ENCODE data around the gene SPTSSA.
A peak's percentile ranks its signal among the peaks of the same experiment; 100 is the strongest.
"Not testable (repeated sequence)": the region's sequence is repeated elsewhere in the genome, so short reads cannot be mapped to it uniquely, and the experiment has no call there.

The SPTSSA gene

DNA sequence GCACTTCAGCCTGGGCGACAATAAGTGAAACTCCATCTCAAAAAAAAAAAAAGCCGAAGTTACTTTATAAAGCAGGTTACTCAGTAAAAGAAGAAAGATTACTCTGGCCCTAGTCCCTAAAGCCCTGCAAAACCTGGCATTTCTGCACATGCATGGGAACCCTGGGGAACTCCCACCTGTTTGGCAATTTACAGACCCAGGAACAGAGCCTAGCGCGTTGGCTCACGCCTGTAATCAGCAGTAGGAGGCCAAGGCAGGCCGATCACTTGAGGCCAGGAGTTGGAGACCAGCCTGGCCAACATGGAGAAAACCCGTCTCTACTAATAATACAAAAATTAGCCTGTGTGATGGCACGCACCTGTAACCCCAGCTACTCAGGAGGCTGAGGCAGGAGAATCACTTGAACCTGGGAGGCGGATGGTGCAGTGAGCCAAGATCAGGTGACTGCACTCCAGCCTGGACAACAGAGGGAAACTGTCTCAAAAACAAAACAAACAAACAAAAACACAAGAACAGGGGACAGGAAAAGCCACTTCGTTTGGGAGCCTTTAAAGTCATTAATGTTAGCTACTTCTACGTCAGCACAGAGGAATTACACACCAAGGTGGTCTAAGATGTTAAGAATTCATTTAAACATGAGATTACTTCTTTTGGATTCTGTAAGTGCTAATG lies 34.1 kb upstream of the SPTSSA start:
- Histone ChIP-seq H3K4me1 (ENCODE audit: control insufficient read depth, insufficient read depth, low read length) (peaks cover 21% of the 10 kb centered on the region), H3K4me2 (ENCODE audit: low read length) (peak overlapping the region; percentile 69), H3K9me3 (replicated peaks; ENCODE audit: low read length) (no peaks in the 10 kb centered on the region), H3K9ac (ENCODE audit: low read depth, low read length) (peak overlapping the region; percentile 10), H3K36me3 (ENCODE audit: insufficient read depth, low read length) (no peaks in the 10 kb centered on the region), H3K27me3 (ENCODE audit: control insufficient read depth, insufficient read depth, low read length) (no peaks in the 10 kb centered on the region), H3K4me3 (ENCODE audit: low read length) (no peak overlapping the region)

DNA sequence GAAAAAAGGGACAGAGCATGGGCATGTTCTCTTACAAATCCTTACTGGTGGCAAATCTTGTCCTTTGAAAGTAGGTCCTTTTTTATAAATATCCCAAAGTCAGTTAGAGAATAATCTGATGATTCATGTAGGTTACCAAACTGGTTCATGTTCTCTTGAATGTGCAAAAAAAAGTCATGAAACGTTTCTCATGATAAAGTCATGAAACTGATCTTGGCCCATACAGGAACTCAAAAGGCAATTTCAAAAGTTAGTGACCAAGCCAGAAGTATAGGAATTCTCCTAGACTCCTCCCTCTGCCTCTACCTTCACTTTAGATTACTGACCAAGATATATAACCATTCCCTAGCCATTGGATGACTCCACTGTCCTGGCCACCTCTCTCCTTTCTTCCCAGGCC lies 27.3 kb upstream of the SPTSSA start:
- Histone ChIP-seq H3K36me3 (ENCODE audit: insufficient read depth, low read length) (no peaks in the 10 kb centered on the region), H3K27me3 (ENCODE audit: control insufficient read depth, insufficient read depth, low read length) (no peaks in the 10 kb centered on the region), H3K4me3 (ENCODE audit: low read length) (no peak overlapping the region), H3K4me2 (ENCODE audit: low read length) (no peak overlapping the region), H3K4me1 (ENCODE audit: control insufficient read depth, insufficient read depth, low read length) (peaks cover 2% of the 10 kb centered on the region), H3K9me3 (replicated peaks; ENCODE audit: low read length) (no peaks in the 10 kb centered on the region), H3K9ac (ENCODE audit: low read depth, low read length) (no peak overlapping the region)

- Histone ChIP-seq H3K9me3 (replicated peaks; ENCODE audit: low read length) (no peaks in the 10 kb centered on the region), H3K36me3 (ENCODE audit: insufficient read depth, low read length) (no peaks in the 10 kb centered on the region), H3K4me1 (ENCODE audit: control insufficient read depth, insufficient read depth, low read length) (peaks cover 2% of the 10 kb centered on the region), H3K4me2 (ENCODE audit: low read length) (no peak overlapping the region), H3K9ac (ENCODE audit: low read depth, low read length) (no peak overlapping the region), H3K27me3 (ENCODE audit: control insufficient read depth, insufficient read depth, low read length) (no peaks in the 10 kb centered on the region), H3K4me3 (ENCODE audit: low read length) (no peak overlapping the region)
Observed at GRCh38 chr14:34488528-34488927, 26.5 kb upstream of the SPTSSA start.

- H3K9me3 ChIP-seq (replicated peaks; ENCODE audit: low read length): no peaks in the 10 kb centered on the region
- H3K27me3 ChIP-seq (ENCODE audit: control insufficient read depth, insufficient read depth, low read length): no peaks in the 10 kb centered on the region
- no peak overlapping the region for H3K4me2 ChIP-seq (ENCODE audit: low read length)
- H3K4me1 ChIP-seq (ENCODE audit: control insufficient read depth, insufficient read depth, low read length): no peaks in the 10 kb centered on the region
- H3K4me3 ChIP-seq (ENCODE audit: low read length): no peak overlapping the region
- H3K9ac ChIP-seq (ENCODE audit: low read depth, low read length): no peak overlapping the region
- H3K36me3 ChIP-seq (ENCODE audit: insufficient read depth, low read length): no peaks in the 10 kb centered on the region
Observed at GRCh38 chr14:34484726-34485125, 22.7 kb upstream of the SPTSSA start.

GRCh38 chr14:34482463-34482862 lies 20.4 kb upstream of the SPTSSA start:
- H3K4me2 ChIP-seq (ENCODE audit: low read length): no peak overlapping the region
- no peaks in the 10 kb centered on the region for H3K36me3 ChIP-seq (ENCODE audit: insufficient read depth, low read length)
- no peaks in the 10 kb centered on the region for H3K9me3 ChIP-seq (replicated peaks; ENCODE audit: low read length)
- no peaks in the 10 kb centered on the region for H3K27me3 ChIP-seq (ENCODE audit: control insufficient read depth, insufficient read depth, low read length)
- no peak overlapping the region for H3K9ac ChIP-seq (ENCODE audit: low read depth, low read length)
- no peak overlapping the region for H3K4me3 ChIP-seq (ENCODE audit: low read length)
- H3K4me1 ChIP-seq (ENCODE audit: control insufficient read depth, insufficient read depth, low read length): no peaks in the 10 kb centered on the region

- H3K9me3 ChIP-seq (replicated peaks; ENCODE audit: low read length): no peaks in the 10 kb centered on the region
- H3K4me2 ChIP-seq (ENCODE audit: low read length): no peak overlapping the region
Observed at GRCh38 chr14:34479694-34480093, 17.7 kb upstream of the SPTSSA start.

GRCh38 chr14:34478261-34478660 lies 16.2 kb upstream of the SPTSSA start:
- Histone ChIP-seq H3K9ac (ENCODE audit: low read depth, low read length) (no peak overlapping the region), H3K4me2 (ENCODE audit: low read length) (no peak overlapping the region), H3K27me3 (ENCODE audit: control insufficient read depth, insufficient read depth, low read length) (no peaks in the 10 kb centered on the region), H3K4me1 (ENCODE audit: control insufficient read depth, insufficient read depth, low read length) (no peaks in the 10 kb centered on the region), H3K4me3 (ENCODE audit: low read length) (no peak overlapping the region), H3K36me3 (ENCODE audit: insufficient read depth, low read length) (no peaks in the 10 kb centered on the region), H3K9me3 (replicated peaks; ENCODE audit: low read length) (no peaks in the 10 kb centered on the region)

More at GRCh38 chr14:34479694-34480093, 17.7 kb upstream of the SPTSSA start:
- Histone ChIP-seq H3K9ac (ENCODE audit: low read depth, low read length) (no peak overlapping the region), H3K4me1 (ENCODE audit: control insufficient read depth, insufficient read depth, low read length) (no peaks in the 10 kb centered on the region), H3K36me3 (ENCODE audit: insufficient read depth, low read length) (no peaks in the 10 kb centered on the region), H3K4me3 (ENCODE audit: low read length) (no peak overlapping the region), H3K27me3 (ENCODE audit: control insufficient read depth, insufficient read depth, low read length) (no peaks in the 10 kb centered on the region)

DNA sequence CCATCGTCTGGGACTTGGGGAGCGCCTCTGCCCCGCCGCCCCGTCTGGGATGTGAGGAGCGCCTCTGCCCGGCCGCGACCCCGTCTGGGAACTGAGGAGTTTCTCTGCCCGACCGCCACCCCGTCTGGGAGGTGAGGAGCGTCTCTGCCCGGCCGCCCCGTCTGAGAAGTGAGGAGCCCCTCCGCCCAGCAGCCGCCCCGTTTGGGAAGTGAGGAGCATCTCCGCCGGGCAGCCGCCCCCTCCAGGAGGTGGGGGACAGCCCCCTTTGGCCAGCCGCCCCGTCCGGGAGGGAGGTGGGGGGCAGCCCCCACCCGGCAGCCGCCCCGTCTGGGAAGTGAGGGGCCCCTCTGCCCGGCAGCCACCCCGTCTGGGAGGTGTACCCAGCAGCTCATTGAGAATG lies 14.0 kb upstream of the SPTSSA start:
- H3K4me1 ChIP-seq (ENCODE audit: control insufficient read depth, insufficient read depth, low read length); H3K27me3 ChIP-seq (ENCODE audit: control insufficient read depth, insufficient read depth, low read length); H3K9me3 ChIP-seq (replicated peaks; ENCODE audit: low read length); H3K36me3 ChIP-seq (ENCODE audit: insufficient read depth, low read length); H3K4me2 ChIP-seq (ENCODE audit: low read length); H3K9ac ChIP-seq (ENCODE audit: low read depth, low read length); H3K4me3 ChIP-seq (ENCODE audit: low read length): not testable (repeated sequence)

GRCh38 chr14:34475163-34475562 lies 13.1 kb upstream of the SPTSSA start:
- no peaks in the 10 kb centered on the region for H3K4me1 ChIP-seq (ENCODE audit: control insufficient read depth, insufficient read depth, low read length)
- peaks cover 9% of the 10 kb centered on the region for H3K27me3 ChIP-seq (ENCODE audit: control insufficient read depth, insufficient read depth, low read length)
- no peaks in the 10 kb centered on the region for H3K36me3 ChIP-seq (ENCODE audit: insufficient read depth, low read length)
- H3K9me3 ChIP-seq (replicated peaks; ENCODE audit: low read length): no peaks in the 10 kb centered on the region
- H3K9ac ChIP-seq (ENCODE audit: low read depth, low read length): no peak overlapping the region
- no peak overlapping the region for H3K4me2 ChIP-seq (ENCODE audit: low read length)
- H3K4me3 ChIP-seq (ENCODE audit: low read length): no peak overlapping the region

DNA sequence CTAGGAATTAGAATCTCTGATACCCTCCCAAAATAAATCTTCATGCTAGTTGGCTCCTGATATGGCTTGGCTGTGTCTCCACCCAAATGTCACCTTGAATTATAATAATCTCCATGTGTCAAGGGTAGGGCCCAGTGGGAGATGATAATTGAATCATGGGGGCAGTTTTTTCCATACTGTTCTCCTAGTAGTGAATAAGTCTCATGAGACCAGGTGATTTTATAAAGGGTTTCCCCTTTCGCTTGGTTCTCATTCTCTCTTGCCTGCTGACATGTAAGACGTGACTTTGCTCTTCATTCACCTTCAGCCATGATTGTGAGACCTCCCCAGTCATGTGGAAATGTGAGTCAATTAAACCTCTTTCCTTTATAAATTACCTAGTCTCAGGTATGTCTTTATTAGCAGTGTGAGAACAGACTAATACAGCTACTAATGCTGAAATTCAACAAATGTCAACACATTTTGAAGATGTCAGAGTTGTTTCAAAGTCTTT lies 12.2 kb upstream of the SPTSSA start:
- Histone ChIP-seq H3K36me3 (ENCODE audit: insufficient read depth, low read length) (no peaks in the 10 kb centered on the region), H3K9ac (ENCODE audit: low read depth, low read length) (no peak overlapping the region), H3K9me3 (replicated peaks; ENCODE audit: low read length) (no peaks in the 10 kb centered on the region), H3K27me3 (ENCODE audit: control insufficient read depth, insufficient read depth, low read length) (peaks cover 9% of the 10 kb centered on the region), H3K4me3 (ENCODE audit: low read length) (no peak overlapping the region), H3K4me2 (ENCODE audit: low read length) (no peak overlapping the region), H3K4me1 (ENCODE audit: control insufficient read depth, insufficient read depth, low read length) (no peaks in the 10 kb centered on the region)

DNA sequence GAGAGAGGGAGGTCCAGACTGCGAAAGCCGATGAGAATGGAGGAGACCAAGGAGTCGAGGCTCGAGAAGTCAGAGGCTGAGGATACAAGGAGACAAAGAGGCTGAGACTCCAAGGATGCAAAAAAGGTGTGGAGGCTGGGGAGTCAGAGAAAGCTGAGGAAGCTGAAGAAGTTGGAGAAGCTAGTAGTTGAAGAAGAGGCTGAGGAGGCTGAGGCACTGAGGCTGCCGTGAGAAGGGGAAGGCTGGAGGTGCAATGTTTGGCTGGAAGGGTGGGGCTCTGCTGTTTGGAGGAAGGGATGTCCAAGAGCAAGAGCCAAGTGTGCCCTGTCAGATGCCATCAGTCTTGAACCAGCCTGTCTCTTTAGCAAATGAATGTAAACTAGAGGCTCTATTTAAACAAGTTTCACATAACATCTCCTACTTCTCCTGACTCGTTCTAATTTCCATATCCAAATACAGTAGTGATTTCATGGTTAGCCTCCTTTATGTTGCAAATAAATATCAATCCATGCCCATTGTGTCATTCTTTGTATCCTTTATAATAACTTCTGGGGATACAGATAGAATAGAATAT lies 10.8 kb upstream of the SPTSSA start:
- Histone ChIP-seq H3K27me3 (ENCODE audit: control insufficient read depth, insufficient read depth, low read length) (peaks cover 9% of the 10 kb centered on the region), H3K9ac (ENCODE audit: low read depth, low read length) (no peak overlapping the region), H3K9me3 (replicated peaks; ENCODE audit: low read length) (no peaks in the 10 kb centered on the region), H3K36me3 (ENCODE audit: insufficient read depth, low read length) (no peaks in the 10 kb centered on the region), H3K4me2 (ENCODE audit: low read length) (no peak overlapping the region), H3K4me3 (ENCODE audit: low read length) (no peak overlapping the region), H3K4me1 (ENCODE audit: control insufficient read depth, insufficient read depth, low read length) (no peaks in the 10 kb centered on the region)

- Histone ChIP-seq H3K9me3 (replicated peaks; ENCODE audit: low read length) (no peaks in the 10 kb centered on the region), H3K4me3 (ENCODE audit: low read length) (no peak overlapping the region), H3K9ac (ENCODE audit: low read depth, low read length) (no peak overlapping the region), H3K4me1 (ENCODE audit: control insufficient read depth, insufficient read depth, low read length) (peaks cover 3% of the 10 kb centered on the region), H3K36me3 (ENCODE audit: insufficient read depth, low read length) (no peaks in the 10 kb centered on the region), H3K27me3 (ENCODE audit: control insufficient read depth, insufficient read depth, low read length) (peaks cover 9% of the 10 kb centered on the region), H3K4me2 (ENCODE audit: low read length) (no peak overlapping the region)
Observed at GRCh38 chr14:34470319-34470718, 8.3 kb upstream of the SPTSSA start.
